SH-SY5Y (cell line): ENCODE measurements around the gene WNT2.

ENCODE experiments used
- GATA2 ChIP-seq: IDR thresholded peaks from 2 replicates; pipeline ENCODE4 v1.6.1; 2011; ENCODE audit warnings: mild to moderate bottlenecking, low read depth, low read length
- GATA3 ChIP-seq: IDR thresholded peaks from 2 replicates; pipeline ENCODE4 v1.6.1; 2011; ENCODE audit warnings: low read depth, mild to moderate bottlenecking, low read length, moderate library complexity

GRCh38 chr7:117278040-117278439, 44.8 kb downstream of the WNT2 start:
- TF ChIP-seq GATA2 (no peak), GATA3 (no peak)
